GM18511 (cell line): Measurements from ENCODE around the gene ZNF189.
"Not testable (repeated sequence)": the region's sequence is repeated elsewhere in the genome, so short reads cannot be mapped to it uniquely, and the experiment has no call there.

Experiments
- ATAC-seq: cut with Tn5 transposase; IDR thresholded peaks from one replicate; pipeline ENCODE4 v1.9.1; 2021; ENCODE audit warnings: mild to moderate bottlenecking, moderate library complexity; ENCODE audit not compliant: unreplicated experiment

The ZNF189 gene

DNA sequence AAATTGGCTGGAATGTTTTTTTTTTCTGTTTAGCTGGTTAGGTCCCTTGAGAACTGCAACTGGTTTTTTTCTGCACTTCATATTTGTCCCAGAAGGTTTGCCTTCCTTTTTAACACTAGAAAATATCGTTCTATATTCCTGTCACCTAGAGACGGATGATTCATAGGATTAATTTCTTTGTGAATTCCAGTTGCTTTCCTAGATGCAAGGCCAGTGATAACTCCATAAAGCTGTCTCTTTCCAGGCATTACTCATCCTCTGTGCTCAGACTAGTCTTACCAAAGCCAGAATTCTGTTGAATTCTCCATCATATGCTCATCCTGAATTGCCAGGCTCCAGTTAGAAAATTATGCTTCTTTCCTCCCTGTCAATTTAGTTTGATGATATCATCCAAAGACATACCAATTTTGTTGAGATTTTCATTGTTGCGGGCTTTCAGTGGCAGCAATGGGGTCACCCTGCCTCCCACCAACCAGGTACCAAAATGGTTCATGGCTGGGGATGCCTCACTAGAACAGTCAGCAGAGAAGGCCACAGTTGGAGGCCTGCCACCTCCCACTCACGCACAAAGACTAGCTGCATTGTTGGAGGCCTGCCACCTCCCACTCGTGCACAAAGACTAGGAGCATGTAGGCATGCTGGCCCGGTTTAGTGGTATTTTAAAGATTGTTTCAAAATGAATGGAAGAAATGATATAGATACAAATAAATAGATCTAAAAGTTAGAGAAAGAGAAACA, 22.4 kb upstream of the ZNF189 start:
- no peak for ATAC-seq

DNA sequence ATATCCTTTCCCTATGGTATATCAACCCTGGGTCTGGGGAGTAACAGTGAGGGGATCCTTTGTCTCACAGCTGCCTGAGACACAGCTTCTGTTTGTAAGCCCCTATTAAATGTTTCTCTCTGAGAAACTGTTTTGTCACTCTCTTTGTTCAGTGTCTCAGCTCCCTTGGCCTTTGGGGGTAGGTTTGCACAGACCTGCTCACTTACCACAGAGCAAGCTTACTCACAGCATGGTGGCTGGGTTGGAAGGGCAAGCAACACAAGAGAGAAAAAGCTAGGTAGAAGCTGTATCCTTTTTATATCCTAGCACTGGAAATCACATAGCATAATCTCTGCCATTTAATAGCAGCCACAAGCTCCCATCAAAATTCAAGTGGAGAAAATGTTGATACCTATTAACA, 18.4 kb upstream of the ZNF189 start:
- no peak for ATAC-seq

DNA sequence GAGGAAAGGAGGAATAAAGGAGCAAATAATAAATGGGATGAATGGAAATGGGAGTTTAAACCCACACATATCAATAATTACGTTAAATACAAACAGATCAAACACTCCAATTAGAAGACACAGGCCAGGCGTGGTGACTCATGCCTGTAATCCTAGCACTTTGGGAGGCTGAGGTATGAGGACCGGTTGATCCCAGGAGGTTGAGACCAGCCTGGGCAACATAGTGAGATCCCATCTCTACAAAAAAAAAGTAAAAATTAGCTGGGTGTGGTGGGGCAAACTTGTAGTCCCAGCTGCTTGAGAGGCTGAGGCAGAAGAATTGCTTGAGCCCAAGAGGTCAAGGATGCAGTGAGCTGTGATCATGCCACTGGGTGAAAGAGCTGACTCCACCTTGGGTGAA, 17.5 kb upstream of the ZNF189 start:
- ATAC-seq: no peak

DNA sequence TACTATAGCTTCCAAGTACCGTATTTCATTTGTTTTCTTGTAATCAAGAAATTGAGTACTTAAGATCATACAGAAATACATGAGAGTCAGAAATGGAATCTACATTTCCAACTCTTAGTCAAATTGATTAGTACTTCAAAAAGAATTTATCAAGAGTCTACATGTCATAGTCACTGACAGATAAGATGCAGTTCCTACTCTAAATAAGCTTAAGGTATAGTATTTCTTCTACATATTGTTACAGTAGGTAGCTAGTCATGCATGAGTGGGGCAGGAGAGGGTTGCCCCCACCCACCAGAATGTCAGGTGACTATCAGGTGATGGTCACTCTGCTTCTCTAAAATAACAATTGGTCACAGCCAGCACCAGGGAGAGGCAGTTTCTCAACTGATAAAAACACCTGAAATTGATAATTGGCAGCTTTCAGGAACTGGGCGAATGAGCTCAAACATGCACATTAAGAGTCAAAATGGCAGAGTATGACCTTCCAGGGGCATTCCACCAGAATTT, 16.8 kb upstream of the ZNF189 start:
- no peak for ATAC-seq

DNA sequence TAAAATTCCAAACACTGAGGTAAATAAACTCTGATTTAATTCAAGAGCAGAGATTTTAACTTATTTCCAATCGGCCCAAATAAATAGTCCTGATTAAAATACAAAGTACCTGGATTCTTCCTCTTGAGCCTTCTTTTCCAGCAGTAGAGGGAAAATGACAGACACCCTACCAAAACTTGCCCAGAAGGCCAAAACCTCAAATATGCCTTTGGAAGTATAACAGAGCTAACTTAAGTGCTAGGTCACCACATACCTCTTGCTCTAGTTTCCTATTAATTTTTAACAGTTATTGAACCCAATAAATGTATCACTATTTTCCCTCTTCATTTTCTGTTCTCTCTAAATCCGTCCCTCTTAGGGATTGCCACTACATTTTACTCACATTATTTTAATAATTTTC, 15.3 kb upstream of the ZNF189 start:
- ATAC-seq: no peak

- not testable (repeated sequence) for ATAC-seq
Measured at GRCh38 chr9:101384873-101385536, 13.6 kb upstream of the ZNF189 start, which contains the start of gene BAAT. Gene BAAT, minus strand, starts transcription at chr9:101385006. Its CDS starts 13,602 bp downstream, at chr9:101371404.

DNA sequence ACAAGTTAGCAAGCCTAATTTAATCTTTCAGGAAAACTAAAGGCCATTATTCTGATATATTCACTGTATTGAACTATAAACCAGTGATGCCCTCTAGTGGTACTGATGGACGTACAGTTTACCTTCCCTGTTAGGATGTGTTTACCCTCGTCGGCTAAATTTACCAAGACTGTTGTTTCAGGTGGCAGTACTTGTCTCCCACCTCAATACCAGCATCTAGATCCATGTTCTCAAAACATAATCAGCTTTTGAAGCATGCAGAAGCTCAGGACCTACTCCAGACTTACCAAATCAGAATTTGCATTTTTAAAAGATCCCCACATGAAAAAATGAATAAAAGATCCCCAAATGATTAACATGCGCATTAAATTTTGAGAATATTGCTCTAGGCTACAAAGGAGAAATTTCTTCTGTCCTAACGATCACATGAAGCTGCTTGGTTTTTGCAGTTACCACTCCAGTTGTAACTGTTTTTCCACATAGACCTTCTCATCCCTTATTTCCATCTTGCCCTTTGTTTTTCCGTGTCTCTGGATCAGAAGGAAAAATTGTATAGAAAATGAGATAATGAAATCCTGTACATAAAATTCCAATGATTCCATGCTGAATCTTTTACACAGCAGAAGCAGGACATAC, 10.7 kb upstream of the ZNF189 start:
- peak; percentile 77 for ATAC-seq

GRCh38 chr9:101388507-101388993, 10.1 kb upstream of the ZNF189 start:
- ATAC-seq: no peak

GRCh38 chr9:101393135-101393534, 5.5 kb upstream of the ZNF189 start:
- no peak for ATAC-seq

DNA sequence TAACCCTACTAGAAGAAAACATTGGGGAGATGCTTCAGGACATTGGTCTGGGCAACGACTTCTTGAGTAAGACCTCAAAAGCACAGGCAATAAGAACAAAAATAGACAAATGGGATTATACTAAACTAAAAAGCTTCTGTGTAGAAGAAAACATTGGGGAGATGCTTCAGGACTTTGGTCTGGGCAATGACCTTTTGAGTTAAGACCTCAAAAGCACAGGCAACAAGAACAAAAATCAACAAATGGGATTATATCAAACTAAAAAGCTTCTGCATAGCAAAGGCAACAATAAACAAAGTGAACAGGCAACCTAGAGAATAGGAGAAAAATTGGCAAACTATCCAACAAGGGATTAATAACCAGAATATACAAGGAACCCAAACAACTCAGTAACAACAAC, 4.0 kb upstream of the ZNF189 start:
- ATAC-seq: no peak

GRCh38 chr9:101397746-101398067, 944 bp upstream of the ZNF189 start:
- no peak for ATAC-seq

- ATAC-seq: peak; percentile 19
Measured at GRCh38 chr9:101398930-101399642, 435 bp downstream of the ZNF189 start.

DNA sequence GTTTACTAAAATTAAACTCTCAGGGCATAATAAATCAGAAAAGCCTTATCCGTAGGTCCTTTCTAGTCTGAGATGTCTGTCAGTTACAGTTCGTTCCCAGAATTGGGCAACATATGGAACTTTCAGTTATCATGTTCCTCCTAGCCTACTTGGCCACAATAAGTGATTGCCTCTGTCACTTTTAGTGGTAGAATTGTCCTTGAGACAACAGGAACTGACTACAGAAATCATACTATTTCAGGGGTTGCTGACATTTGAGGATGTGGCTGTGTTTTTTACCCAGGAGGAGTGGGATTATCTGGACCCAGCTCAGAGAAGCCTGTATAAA, 956 bp downstream of the ZNF189 start:
- ATAC-seq: no peak

DNA sequence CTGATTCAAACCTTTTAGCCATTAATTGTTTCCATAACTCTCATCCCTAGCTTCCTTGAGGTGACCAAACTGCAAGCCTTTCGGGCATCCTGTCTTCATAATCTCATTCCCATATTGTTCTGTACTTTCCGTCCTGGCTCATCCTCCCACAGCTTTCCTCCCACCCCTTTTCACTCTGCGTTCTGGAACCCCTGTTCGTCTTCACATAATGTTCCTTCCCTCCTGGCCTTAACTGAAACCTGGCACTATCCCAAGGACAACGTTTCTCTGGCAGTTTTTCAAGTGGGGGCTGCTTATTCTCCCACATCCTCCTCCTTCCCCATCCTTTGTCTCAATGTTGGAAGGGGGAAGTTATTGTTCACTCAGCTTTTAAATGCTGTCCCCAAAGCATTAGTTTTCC, 1.5 kb downstream of the ZNF189 start:
- ATAC-seq: no peak

DNA sequence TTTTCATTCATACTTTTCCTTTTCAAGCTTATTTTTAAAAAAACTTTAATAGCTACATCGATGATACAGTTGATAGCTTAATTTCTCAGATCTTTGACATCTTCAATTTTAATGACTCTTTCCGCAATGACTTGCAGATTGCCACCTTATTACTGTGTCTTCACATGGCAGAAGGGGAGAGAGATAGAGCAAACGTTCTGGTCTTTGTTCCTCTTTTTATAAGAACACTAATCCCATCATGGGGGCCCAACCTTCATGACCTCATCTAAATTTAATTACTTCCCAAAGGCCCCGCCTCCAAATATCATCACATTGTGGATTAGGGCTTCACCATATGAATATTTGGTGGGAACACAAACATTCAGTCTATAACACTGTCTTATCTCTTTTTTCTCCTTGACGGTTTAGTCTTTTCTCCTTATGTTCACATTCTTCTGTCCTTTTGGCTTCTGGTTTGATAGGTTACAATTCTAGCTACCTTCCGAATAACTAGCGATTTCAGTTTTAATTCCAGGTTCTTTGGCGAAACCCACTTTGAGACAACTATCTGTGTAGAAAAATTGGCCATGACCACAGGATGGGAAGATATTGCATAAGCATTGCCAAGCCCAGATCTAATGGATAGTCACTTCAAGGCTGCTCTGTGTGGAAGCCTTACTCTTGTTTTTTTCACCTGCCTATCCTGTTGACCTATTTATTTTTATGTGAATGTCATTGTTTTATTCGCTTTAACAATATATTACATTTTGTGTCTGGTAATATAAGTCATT, 5.0 kb downstream of the ZNF189 start:
- ATAC-seq: no peak

- no peak for ATAC-seq
Measured at GRCh38 chr9:101408374-101409078, 9.9 kb downstream of the ZNF189 start.

GRCh38 chr9:101409079-101409477, 10.4 kb downstream of the ZNF189 start:
- ATAC-seq: no peak

DNA sequence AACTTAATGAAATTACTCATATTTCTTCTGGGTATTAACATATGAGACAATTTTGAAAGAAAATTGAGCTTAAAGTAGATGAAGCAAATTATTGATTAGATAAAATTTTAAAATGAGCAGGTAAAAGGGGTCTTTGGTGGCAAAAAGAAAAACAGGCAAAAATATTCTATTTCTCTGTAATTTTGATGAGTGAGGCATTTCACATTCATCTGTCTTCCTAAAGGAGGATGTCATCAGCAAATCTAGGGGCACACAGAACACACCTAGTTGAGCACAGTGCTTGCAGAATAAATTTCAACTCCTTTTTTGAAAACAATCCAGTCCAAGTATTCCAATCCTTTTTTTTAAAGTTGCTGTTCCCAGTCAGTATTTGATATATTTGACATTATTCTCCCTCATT, 16.2 kb downstream of the ZNF189 start:
- no peak for ATAC-seq

GRCh38 chr9:101415578-101415977, 16.9 kb downstream of the ZNF189 start:
- no peak for ATAC-seq

DNA sequence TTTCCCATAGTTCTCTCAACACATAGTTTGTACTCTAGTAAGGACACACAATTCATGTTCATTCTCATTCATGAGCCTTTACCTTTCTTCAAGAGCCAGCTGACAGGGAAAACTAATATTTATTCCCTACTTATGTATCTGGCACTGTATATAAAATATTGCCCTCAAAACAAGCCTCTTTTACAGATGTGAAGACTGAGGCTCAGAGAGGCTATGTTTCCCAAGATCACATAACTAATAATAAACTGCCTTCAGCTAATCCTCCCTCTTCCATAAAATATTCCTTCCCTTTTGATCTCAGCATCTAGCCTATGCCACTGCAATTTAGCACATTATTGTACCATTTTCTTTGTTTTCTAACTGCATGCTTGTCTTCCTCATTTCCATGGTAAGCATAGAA, 18.7 kb downstream of the ZNF189 start:
- no peak for ATAC-seq
